GM10266 (cell line): Measurements from ENCODE around the gene EN1.

Source experiments
- DNase-seq: peaks from one replicate; pipeline ENCODE4 v3.0.0; 2012; ENCODE audit errors: extremely low spot score
- TF ChIP-seq, protein P1 (sequence below): IDR thresholded peaks from 2 replicates; pipeline ENCODE4 v1.5.1; 2012; ENCODE audit warnings: mild to moderate bottlenecking, low read depth; ENCODE audit not compliant: control insufficient read depth, insufficient read depth; ENCODE audit errors: missing control alignments

EN1 gene

DNA sequence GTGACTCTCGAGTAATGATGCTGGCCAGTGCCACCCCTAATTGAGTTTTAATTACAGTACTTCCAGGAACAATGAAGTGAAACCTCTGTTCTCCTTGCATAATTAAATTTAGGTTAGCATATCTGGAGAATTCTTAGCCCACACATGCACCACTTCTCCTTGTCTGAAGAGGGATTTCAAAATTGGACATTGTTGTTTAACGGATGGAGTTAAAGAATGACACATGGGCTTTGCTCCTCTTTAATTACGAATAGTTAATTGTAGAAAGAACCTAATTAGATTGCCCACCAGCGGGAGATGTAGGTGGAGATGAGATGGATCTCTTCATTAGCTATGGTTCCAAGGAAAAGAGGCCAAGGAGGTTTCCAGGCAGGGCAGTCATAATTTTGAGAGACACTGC, 33.1 kb upstream of the EN1 start:
- DNase-seq = no peak

GRCh38 chr2:118878531-118879149, 31.2 kb upstream of the EN1 start:
- TF ChIP-seq, protein P1, sequence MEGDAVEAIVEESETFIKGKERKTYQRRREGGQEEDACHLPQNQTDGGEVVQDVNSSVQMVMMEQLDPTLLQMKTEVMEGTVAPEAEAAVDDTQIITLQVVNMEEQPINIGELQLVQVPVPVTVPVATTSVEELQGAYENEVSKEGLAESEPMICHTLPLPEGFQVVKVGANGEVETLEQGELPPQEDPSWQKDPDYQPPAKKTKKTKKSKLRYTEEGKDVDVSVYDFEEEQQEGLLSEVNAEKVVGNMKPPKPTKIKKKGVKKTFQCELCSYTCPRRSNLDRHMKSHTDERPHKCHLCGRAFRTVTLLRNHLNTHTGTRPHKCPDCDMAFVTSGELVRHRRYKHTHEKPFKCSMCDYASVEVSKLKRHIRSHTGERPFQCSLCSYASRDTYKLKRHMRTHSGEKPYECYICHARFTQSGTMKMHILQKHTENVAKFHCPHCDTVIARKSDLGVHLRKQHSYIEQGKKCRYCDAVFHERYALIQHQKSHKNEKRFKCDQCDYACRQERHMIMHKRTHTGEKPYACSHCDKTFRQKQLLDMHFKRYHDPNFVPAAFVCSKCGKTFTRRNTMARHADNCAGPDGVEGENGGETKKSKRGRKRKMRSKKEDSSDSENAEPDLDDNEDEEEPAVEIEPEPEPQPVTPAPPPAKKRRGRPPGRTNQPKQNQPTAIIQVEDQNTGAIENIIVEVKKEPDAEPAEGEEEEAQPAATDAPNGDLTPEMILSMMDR = no peak
- DNase-seq = no peak

More for the DNA sequence above, 33.1 kb upstream of the EN1 start:
- TF ChIP-seq, protein P1 = no peak

- TF ChIP-seq, protein P1 = no peak
- no peak for DNase-seq
Measured at GRCh38 chr2:118875318-118875717, 27.9 kb upstream of the EN1 start.

DNA sequence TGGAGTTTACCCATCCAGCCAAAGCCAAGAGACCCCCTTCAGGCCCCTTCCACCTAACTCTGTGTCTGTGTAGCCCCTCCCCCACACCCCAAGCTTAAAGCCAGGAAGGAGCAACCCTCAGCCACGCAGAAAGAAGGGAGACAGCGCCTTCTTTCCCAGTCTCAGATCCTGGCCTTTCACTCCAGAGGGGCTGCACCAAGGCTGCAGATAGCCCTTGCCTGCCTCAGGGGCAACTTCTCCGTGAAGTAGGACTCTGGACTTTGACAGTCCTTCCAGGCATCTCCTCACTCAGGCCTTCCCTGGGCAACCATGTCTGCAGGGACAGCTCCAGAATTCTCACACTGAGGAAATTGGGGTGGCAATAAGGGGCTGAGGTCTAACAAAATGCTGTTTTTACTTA, 26.9 kb upstream of the EN1 start:
- DNase-seq = no peak
- TF ChIP-seq, protein P1 = no peak

GRCh38 chr2:118865106-118865505, 17.7 kb upstream of the EN1 start:
- TF ChIP-seq, protein P1 = peak; percentile 71
- peak; percentile 55 for DNase-seq

- TF ChIP-seq, protein P1 = no peak
- no peak for DNase-seq
Measured at GRCh38 chr2:118864207-118864606, 16.8 kb upstream of the EN1 start.

DNA sequence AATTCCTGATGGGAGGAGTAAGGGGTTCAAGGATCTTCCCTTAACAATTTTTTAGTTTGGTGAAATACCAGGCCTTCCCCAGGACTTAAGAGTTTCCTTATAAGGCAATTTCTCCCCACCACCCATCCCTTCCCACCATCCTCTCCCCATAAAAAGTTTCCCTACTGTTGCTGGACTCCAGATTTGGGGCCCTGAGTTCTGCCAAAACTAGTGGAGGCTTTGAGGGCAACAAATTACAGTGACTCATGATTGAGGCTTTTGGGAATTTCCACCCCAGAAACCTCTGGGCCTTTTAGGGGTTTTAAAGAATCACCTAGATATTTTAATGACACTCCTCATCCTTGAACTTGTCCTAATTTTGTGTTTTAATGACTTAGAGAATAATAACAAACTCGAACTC, 14.3 kb upstream of the EN1 start:
- TF ChIP-seq, protein P1 = no peak
- DNase-seq = no peak
